Glutamatergic neuron (in vitro differentiated cells): ENCODE measurements around the gene ACADVL. TPM values are rescaled to one million over a fixed set of nuclear protein-coding genes. Genes with fewer than 3 reads are reported as not detected.

Source experiments
- DNase-seq: peaks from one replicate; pipeline ENCODE4 v3.0.0; 2022
- H3K27ac Mint-ChIP-seq: one replicate; pipeline ENCODE4 v1.8.0; 2020; ENCODE audit warnings: mild to moderate bottlenecking, mixed read lengths, inconsistent platforms; ENCODE audit not compliant: unreplicated experiment
- H3K27me3 Mint-ChIP-seq: one replicate; pipeline ENCODE4 v1.8.0; 2020; ENCODE audit warnings: mild to moderate bottlenecking, moderate library complexity, mixed read lengths, inconsistent platforms; ENCODE audit not compliant: unreplicated experiment
- H3K36me3 Mint-ChIP-seq: one replicate; pipeline ENCODE4 v1.8.0; 2020; ENCODE audit warnings: mild to moderate bottlenecking, mixed read lengths, inconsistent platforms; ENCODE audit not compliant: unreplicated experiment
- H3K4me1 Mint-ChIP-seq: one replicate; pipeline ENCODE4 v1.8.0; 2020; ENCODE audit warnings: mild to moderate bottlenecking, low read depth, mixed read lengths, inconsistent platforms; ENCODE audit not compliant: unreplicated experiment
- H3K4me3 Mint-ChIP-seq: one replicate; pipeline ENCODE4 v1.8.0; 2020; ENCODE audit warnings: mild to moderate bottlenecking, mixed read lengths, inconsistent platforms; ENCODE audit not compliant: unreplicated experiment
- H3K9me3 Mint-ChIP-seq: one replicate; pipeline ENCODE4 v1.8.0; 2020; ENCODE audit warnings: mild to moderate bottlenecking, moderate library complexity, mixed read lengths, inconsistent platforms; ENCODE audit not compliant: unreplicated experiment
- CTCF ChIP-seq: fragments of 200-600 bp; sonication (generic); IDR thresholded peaks from one replicate; pipeline ENCODE4 v1.5.0; 2021; ENCODE audit not compliant: partially characterized antibody, unreplicated experiment
- total RNA-seq: library from RNA; stranded (reverse); fragmentation: NEBNext Ultra II Directional; extraction: Animal tissue kit (Norgen Biotek cat#: 25700); gene quantifications from one replicate; pipeline ENCODE4 v1.2.1, GENCODE V29; 2021; ENCODE audit not compliant: unreplicated experiment

Gene ACADVL
- total RNA-seq, 1 donor from 2014 or later: 375 TPM

GRCh38 chr17:7214300-7215135 lies 5.2 kb upstream of the ACADVL start:
- Mint-ChIP-seq H3K4me3 (peak overlapping the region; percentile 92), H3K36me3 (no peaks in the 10 kb centered on the region), H3K27ac (peak overlapping the region; percentile 98), H3K27me3 (peaks cover 23% of the 10 kb centered on the region), H3K9me3 (peaks cover 10% of the 10 kb centered on the region), H3K4me1 (peaks cover 46% of the 10 kb centered on the region)
- DNase-seq: peak; percentile 100
- peak; percentile 47 for TF ChIP-seq CTCF

- peaks cover 10% of the 10 kb centered on the region for H3K9me3 Mint-ChIP-seq
- H3K4me3 Mint-ChIP-seq: peak overlapping the region; percentile 92
- peaks cover 23% of the 10 kb centered on the region for H3K27me3 Mint-ChIP-seq
- no peaks in the 10 kb centered on the region for H3K36me3 Mint-ChIP-seq
- H3K27ac Mint-ChIP-seq: peak overlapping the region; percentile 44
- H3K4me1 Mint-ChIP-seq: peaks cover 47% of the 10 kb centered on the region
- no peak for DNase-seq
- no peak for TF ChIP-seq CTCF
Measured at GRCh38 chr17:7215136-7215638, 4.6 kb upstream of the ACADVL start.

GRCh38 chr17:7215652-7216180 lies 4.0 kb upstream of the ACADVL start:
- Mint-ChIP-seq H3K27ac (peak overlapping the region; percentile 62), H3K4me1 (peaks cover 47% of the 10 kb centered on the region), H3K27me3 (peaks cover 23% of the 10 kb centered on the region), H3K36me3 (no peaks in the 10 kb centered on the region), H3K4me3 (peak overlapping the region; percentile 93), H3K9me3 (peaks cover 15% of the 10 kb centered on the region)
- TF ChIP-seq CTCF: no peak
- no peak for DNase-seq

DNA sequence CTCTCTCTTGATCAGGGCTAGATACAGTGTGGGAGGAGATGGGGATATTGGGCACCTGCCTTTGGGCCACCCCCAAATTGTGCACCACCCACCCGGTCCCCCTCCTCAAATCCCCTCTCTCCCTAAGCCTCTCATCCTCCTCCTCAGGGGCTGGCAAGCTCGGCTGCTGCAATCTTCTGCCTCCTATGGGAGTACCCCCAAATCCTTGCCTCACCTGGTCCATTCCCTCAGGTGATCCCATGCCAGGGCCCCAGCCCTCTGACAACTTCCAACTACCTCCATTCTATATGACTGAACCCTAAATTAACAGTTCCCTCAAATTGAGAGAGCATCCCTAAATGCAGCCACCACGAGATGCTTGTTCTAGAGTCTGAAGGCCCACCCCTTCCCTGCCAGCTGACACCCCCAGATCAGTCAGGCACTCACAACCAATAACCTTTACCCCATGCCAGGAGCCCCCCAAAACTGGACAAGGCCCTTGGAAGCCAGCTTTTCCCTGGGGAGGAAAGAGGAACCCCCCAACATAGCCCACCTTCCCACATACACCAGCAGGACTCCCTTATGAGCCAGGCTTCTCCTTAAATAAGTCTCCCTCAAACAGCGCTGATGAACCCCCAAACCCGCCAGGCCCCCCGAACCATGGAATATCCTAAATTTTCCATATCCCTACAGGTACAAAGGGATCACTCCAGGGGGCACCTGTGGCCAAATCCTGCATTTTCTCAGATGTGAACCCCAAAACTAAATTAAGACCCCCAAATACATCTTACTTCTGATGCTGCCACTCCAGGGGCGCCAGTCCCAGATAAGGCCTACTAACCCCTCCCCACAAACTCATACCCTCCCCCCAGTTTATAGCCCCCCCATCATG lies 3.3 kb upstream of the ACADVL start:
- Mint-ChIP-seq H3K36me3 (no peaks in the 10 kb centered on the region), H3K27ac (peak overlapping the region; percentile 62), H3K4me3 (peak overlapping the region; percentile 93), H3K4me1 (peaks cover 47% of the 10 kb centered on the region), H3K9me3 (peaks cover 17% of the 10 kb centered on the region), H3K27me3 (peaks cover 27% of the 10 kb centered on the region)
- TF ChIP-seq CTCF: no peak
- DNase-seq: no peak
